ENCODE data around the gene ZSCAN12.
A peak's percentile ranks its signal among the peaks of the same experiment; 100 is the strongest.
"Not testable (repeated sequence)": the region's sequence is repeated elsewhere in the genome, so short reads cannot be mapped to it uniquely, and the experiment has no call there.

ZSCAN12 gene

DNA sequence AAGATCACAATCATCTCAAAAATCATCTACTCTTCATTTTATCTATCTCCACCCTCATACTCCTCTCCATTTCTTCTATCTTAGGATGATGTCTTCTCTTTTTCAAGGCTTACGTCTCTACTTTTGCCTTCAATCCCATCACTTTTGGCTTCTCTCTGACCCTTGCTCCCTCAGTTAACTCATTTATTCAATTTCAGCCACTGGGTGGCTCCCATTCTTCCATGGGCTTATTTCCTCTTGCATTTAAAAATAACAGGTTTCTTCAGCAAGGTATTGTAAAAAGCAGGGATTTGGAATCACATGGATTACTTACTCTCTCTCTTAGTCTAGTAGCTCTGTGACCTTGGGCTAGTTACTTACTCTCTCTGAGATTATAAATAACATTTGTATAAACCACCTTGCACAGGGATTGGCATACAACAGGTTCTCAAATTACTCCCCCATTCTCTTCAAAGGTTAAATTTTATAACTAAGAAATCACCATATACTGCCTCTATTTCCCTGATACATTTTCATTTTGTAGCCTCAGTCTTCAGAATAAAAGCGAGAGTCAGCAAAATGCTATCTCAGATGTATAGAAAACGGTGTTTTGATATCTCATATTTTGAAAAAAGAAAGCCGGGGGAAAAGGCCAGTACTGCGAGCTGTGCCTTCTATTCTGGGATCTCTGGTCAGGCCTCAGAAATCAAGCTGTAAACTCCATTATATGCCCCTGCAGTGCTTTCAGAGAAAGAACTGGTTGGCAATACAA lies 5.5 kb downstream of the ZSCAN12 start:
- no peak for DNase-seq (ENCODE audit: low spot score)

GRCh38 chr6:28390688-28391087 lies 8.9 kb downstream of the ZSCAN12 start:
- no peak for DNase-seq (ENCODE audit: low spot score)

DNA sequence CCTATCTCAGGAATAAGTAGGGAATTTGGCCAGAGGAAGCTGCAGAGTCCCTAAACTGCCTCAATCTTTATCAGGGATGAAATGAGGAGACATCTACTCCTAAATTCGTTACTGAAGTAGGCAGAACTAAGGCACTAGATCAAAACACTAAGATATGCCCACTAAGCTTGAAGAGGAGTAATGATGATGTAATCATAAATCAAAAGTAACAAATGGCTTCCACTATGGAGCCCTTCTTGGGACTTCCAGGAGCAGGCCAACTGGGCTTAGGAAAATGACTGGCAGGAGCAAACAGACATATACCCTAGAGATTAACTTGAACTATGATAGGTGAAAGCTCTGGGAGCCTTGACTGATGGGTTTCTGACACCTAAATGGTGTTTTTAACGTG lies 15.4 kb downstream of the ZSCAN12 start:
- no peak for DNase-seq (ENCODE audit: low spot score)

DNA sequence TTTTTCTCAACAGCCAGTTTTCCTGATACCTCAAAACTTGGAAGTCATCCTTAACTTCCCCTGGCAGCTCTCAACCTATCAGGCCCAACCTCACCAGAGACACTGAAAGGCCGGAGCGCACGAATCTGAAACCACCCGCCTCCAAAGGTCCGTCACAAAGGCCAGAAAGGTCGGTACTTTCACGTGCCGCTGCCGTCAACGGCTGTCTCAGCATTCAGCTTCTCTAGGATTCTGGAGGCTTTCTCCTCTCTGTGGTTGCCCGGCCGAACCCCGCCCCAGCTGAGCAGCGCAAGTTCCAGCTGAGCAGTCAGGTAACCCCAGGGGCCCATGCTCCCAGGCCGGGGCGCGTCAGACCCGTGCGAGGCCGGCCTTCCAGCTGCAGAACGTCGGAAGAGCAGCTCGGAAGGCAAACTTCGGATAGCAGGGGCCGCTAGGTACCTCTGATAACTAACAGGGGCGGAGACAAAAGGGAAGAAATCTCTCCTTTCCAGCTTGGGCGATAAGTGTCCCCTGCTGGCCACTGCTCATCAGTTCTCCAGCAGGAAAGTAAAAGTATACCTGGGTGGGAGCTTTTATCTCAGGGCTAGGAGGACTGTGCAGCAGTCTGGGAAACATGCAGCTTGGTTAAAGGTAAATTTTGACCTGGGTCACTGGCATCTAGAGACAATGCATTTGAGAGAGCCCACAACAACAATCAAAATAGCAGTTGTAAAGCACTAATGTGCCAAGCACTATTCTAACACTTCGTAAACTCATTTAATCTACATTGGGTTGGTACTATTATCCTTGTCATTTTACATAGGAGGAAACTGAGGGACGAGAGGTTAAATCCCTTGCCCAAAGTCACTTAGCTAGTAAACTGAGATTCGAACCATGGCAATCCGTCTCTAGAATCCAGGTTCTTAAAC lies 16.1 kb downstream of the ZSCAN12 start:
- peak; percentile 23 for DNase-seq (ENCODE audit: low spot score)

DNA sequence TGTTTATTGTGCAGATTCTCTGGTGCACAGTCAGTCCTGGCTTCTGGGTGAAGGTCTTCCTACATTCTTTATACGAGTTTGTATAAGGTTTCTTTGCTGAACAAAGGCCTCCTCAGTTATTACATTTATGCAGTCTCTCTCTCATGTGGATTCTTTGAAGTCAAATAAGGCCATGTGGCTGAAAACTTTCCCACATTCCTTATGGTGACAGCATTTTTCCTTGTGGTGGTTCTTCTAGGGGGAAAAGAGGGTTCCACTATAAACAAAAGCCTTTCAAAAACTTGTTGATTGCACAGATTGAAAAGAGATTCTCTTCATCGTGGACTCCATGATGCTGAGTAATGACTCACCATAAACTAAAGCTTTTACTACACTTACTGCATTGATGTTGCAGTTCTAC lies 19.2 kb downstream of the ZSCAN12 start:
- no peak for DNase-seq (ENCODE audit: low spot score)

- DNase-seq (ENCODE audit: low spot score): no peak
These were observed 20.9 kb downstream of the ZSCAN12 start for GRCh38 chr6:28378644-28379043.

- DNase-seq (ENCODE audit: low spot score): no peak
These were observed 21.7 kb downstream of the ZSCAN12 start for GRCh38 chr6:28377879-28378278.

- DNase-seq (ENCODE audit: low spot score): no peak
These were observed 25.6 kb downstream of the ZSCAN12 start for GRCh38 chr6:28373925-28374324.

DNA sequence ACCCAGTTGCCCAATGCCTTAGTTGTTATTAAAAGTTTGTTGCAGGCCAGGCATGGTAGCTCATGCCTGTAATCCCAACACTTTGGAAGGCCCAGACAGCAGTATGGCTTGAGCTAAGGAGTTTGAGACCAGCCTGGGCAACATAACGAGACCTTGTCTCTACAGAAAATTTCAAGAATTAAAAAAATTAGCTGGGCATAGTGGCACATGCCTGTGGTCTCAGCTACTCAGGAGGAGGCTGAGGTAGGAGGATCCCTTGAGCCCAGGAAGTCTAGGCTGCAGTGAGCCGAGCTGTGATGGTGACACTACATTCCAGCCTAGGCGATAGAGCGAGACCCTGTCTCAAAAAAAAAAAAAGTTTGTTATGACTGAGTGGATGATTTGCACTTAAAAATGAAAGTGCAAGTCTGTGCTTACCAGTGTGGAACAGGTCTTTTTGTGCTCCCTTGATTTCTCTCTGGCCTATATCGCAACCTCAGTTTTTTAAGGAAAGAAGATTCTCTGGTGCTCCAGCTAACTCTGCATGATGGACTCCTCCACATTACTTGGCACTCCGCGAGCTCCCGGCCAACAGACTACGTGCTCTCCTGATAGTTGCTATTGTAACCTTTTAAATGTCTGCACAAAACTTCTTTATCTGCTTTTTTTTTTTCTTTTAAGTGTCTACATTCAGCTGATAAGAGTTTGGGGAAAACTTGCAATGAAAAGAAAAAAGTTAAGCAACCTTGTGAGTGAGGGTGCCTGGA lies 27.7 kb downstream of the ZSCAN12 start:
- no peak for DNase-seq (ENCODE audit: low spot score)

GRCh38 chr6:28371280-28371679 lies 28.3 kb downstream of the ZSCAN12 start:
- no peak for DNase-seq (ENCODE audit: low spot score)

- no peak for DNase-seq (ENCODE audit: low spot score)
These were observed 29.1 kb downstream of the ZSCAN12 start for GRCh38 chr6:28370440-28370839.

- DNase-seq (ENCODE audit: low spot score): no peak
These were observed 30.1 kb downstream of the ZSCAN12 start for GRCh38 chr6:28369463-28369862.

DNA sequence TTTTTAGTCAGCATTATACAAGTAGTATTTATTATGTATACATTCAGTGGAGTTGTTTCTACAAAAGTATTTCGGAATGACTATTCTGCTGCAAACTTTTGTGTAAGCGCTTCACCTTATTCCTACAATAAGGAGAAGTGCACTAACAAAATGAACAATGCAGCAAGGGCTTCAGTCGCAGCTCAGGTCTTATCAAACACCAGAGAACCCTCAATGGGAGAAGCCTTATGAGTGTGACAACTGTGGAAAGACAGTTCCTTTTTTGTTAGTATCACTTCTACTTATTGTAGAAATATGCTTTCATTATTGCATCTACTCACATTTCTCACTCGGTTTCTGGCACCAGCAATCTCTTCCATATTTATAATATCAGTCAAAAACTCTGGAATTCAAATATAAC lies 31.0 kb downstream of the ZSCAN12 start:
- no peak for DNase-seq (ENCODE audit: low spot score)

- not testable (repeated sequence) for DNase-seq (ENCODE audit: low spot score)
These were observed 34.0 kb downstream of the ZSCAN12 start for GRCh38 chr6:28365590-28365989.

DNA sequence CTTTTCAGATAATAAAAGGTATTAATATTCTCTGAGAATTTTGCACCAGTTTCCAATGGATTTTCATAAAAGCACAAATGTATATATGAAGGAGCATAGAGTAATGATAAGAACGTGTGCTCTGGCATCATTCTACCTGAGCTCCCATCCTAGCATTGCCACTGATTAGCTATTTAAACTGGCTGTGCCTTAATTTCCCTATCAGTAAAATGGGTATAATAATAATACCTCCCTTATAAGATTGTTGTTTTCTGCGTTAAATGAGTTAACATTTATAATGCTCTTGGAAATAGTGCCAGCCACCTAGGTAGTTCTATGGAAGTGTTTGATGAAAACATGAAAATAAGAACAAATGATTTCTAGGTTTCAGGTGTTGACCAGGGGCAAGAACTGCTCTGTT lies 38.6 kb downstream of the ZSCAN12 start:
- DNase-seq (ENCODE audit: low spot score): no peak

DNA sequence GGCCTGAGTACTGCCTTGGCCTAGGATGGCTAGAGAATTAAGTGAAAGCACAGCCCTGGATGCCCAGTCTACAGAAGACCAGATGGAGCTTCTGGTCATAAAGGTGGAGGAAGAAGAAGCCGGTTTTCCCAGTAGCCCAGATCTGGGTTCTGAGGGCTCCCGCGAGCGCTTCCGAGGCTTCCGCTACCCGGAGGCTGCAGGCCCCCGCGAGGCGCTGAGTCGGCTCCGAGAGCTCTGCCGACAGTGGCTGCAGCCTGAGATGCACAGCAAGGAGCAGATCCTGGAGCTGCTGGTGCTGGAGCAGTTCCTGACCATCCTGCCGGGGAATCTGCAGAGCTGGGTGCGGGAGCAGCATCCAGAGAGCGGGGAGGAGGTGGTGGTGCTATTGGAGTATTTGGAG lies 40.0 kb downstream of the ZSCAN12 start:
- not testable (repeated sequence) for DNase-seq (ENCODE audit: low spot score)

DNA sequence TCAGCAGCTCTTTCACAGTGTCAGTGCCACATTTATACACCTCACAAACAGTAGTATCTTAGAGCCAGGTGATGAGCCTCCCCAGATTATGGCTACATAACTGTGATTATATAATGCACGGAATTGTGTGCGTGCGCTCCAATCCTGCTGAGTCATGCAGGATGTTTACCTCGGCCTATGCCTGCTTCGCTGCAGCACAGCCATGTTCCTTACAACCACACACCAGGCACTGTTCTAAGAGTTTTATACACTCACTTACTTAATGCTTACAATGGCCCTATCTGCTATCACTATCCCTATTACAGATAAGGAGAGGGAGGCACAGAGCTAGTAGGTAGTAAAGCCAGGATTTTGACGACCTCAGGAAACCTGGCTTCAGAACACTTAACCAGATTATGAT lies 42.5 kb downstream of the ZSCAN12 start:
- no peak for DNase-seq (ENCODE audit: low spot score)

GRCh38 chr6:28356666-28357020 lies 42.9 kb downstream of the ZSCAN12 start:
- DNase-seq (ENCODE audit: low spot score): no peak

DNA sequence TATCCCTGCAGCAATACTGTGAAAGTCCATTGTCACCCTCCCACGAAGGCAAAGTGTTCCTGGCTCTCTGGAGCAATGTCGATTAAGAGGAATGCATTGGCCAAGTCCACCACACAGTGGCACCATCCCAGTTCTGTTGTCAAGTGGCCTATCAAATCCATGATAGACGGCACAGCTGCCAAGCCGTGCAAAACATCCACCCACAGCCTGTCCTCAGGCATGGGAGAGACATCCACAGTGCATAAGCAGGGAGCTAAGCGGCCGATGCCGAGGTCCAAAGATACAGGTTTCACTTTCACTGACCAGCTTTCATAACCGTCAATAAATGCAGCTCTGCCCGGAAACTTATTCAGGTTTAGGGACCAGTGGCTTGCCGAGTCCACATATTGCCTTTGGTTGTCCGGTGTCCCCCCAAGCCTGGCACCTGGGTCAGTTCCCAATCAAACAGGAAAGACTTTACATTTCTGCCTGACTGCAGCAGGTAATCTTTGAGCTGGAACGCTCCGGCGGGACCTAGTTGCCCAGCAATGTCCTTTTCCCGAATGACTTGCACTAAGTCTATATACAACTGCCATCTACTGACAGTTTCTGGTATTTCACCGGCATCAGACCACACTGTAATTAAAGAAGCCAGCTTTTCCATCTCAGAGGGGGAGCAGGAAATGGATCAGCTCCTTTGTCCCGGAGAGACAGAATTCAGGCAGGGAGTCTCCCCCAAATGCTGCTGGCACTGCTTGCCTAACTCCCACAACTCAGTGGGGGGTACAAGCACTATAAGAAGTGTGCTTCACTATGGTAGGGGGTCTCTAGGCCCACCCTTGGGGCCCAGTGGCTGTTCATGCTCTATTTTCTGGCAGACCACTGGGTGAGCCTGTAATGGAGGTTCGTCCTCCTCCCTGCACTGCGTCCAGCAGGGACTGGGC lies 43.5 kb downstream of the ZSCAN12 start:
- DNase-seq (ENCODE audit: low spot score): peak; percentile 79

- DNase-seq (ENCODE audit: low spot score): no peak
These were observed 44.6 kb downstream of the ZSCAN12 start for GRCh38 chr6:28354688-28355554.

All from CD4-positive, alpha-beta T cell treated with Interleukin-2 at 100 ng/mL for 4 hours (primary cell).